Caco-2 (cell line): ENCODE data around the gene PEX6. TPM values are rescaled to one million over a fixed set of nuclear protein-coding genes. Genes with fewer than 3 reads are reported as not detected.

ENCODE experiments used
- BruUV-seq: library from RNA; stranded (reverse); fragments of 400-500 nt; replicated peaks from 2 replicates; lab custom pipeline; 2021; lab: Mats Ljungman, UMichigan
- CTCF ChIA-PET: fragments of 300-600 bp; sonication (Branson Sonifier 250); formaldehyde crosslinking; loops from one replicate; lab custom pipeline; 2022; ENCODE audit warnings: antibody characterized with exemption; lab: Charles Lee
- POLR2A ChIA-PET: fragments of 300-600 bp; sonication (Branson Sonifier 250); formaldehyde crosslinking; loops from one replicate; lab custom pipeline; 2022; ENCODE audit warnings: antibody characterized with exemption; lab: Charles Lee
- DNase-seq, 2 experiments: peaks; one replicate each; pipeline versions ENCODE4 v3.0.0 to v3.0.0-alpha.2; 2020 to 2022
- H3K27me3 ChIP-seq: replicated peaks from 2 replicates; pipeline ENCODE4 v1.6.0; 2011; ENCODE audit warnings: low read length; ENCODE audit not compliant: control insufficient read depth, insufficient read depth
- H3K36me3 ChIP-seq: 2 replicates; pipeline ENCODE4 v1.5.1; 2011; ENCODE audit warnings: low read length; ENCODE audit not compliant: control insufficient read depth, insufficient read depth
- H3K4me1 ChIP-seq: fragments of 250-450 bp; sonication (Bioruptor Pico); 2 replicates; pipeline ENCODE4 v1.5.1; 2020; ENCODE audit warnings: mild to moderate bottlenecking
- H3K4me3 ChIP-seq: 2 replicates; pipeline ENCODE4 v1.5.1; 2011; ENCODE audit warnings: low read depth, mild to moderate bottlenecking, control low read depth, low read length
- H3K9me3 ChIP-seq: fragments of 250-450 bp; sonication (Bioruptor Pico); 2 replicates; pipeline ENCODE4 v1.5.1; 2020; ENCODE audit warnings: mild to moderate bottlenecking, moderate library complexity
- H3K27ac Mint-ChIP-seq: one replicate; pipeline ENCODE4 v1.8.0; 2022; ENCODE audit warnings: mixed read lengths; ENCODE audit not compliant: unreplicated experiment
- H3K27me3 Mint-ChIP-seq: one replicate; pipeline ENCODE4 v1.8.0; 2022; ENCODE audit warnings: mixed read lengths; ENCODE audit not compliant: insufficient read depth, unreplicated experiment
- H3K36me3 Mint-ChIP-seq: one replicate; pipeline ENCODE4 v1.8.0; 2022; ENCODE audit warnings: mild to moderate bottlenecking, mixed read lengths; ENCODE audit not compliant: insufficient read depth, unreplicated experiment
- H3K4me1 Mint-ChIP-seq: one replicate; pipeline ENCODE4 v1.8.0; 2022; ENCODE audit warnings: low read depth, mixed read lengths; ENCODE audit not compliant: unreplicated experiment
- H3K4me3 Mint-ChIP-seq: one replicate; pipeline ENCODE4 v1.8.0; 2022; ENCODE audit warnings: mild to moderate bottlenecking, moderate library complexity, mixed read lengths; ENCODE audit not compliant: unreplicated experiment
- H3K9me3 Mint-ChIP-seq: one replicate; pipeline ENCODE4 v1.8.0; 2022; ENCODE audit warnings: mixed read lengths; ENCODE audit not compliant: unreplicated experiment
- CTCF ChIP-seq, 2 experiments: fragments of 200-600 bp in 1 of 2; IDR thresholded peaks; 1 replicate in 1 of 2; 2 replicates in 1 of 2; pipeline versions ENCODE4 v1.5.1 to v1.8.0; 2011 to 2022; ENCODE audit warnings: antibody characterized with exemption in 1 of 2, control low read depth in 1 of 2, inconsistent platforms in 1 of 2, low read depth in 1 of 2, low read length in 1 of 2, mild to moderate bottlenecking in 1 of 2, moderate library complexity in 1 of 2; ENCODE audit not compliant: insufficient read depth in 1 of 2, severe bottlenecking in 1 of 2, unreplicated experiment in 1 of 2
- intact Hi-C: fragments of 100-400 bp; cut with micrococcal nuclease; formaldehyde crosslinking; loops from one replicate; pipeline ENCODE4 v1.10.0; 2022; ENCODE audit not compliant: unreplicated experiment
- total RNA-seq: library from RNA; stranded (reverse); gene quantifications from 2 replicates; pipeline ENCODE4 v1.2.3, GENCODE V29; 2022

PEX6 gene
- total RNA-seq, 1 experiment from 2014 or later: 6.9 TPM

GRCh38 chr6:42971746-42972327, 7.1 kb downstream of the PEX6 start:
- H3K4me3 Mint-ChIP-seq: no peak overlapping the region
- peaks cover 4% of the 10 kb centered on the region for H3K4me1 Mint-ChIP-seq
- no peak overlapping the region for H3K27ac Mint-ChIP-seq
- Histone ChIP-seq H3K36me3 (no peaks in the 10 kb centered on the region), H3K9me3 (no peaks in the 10 kb centered on the region), H3K4me1 (0 out of 2 replicates have a peak, but pooled peaks cover 6% of the 10 kb centered on the region), H3K4me3 (no peak overlapping the region), H3K27me3 (no peaks in the 10 kb centered on the region)
- no peak for DNase-seq
- no peaks in the 10 kb centered on the region for H3K27me3 Mint-ChIP-seq
- no peak for TF ChIP-seq CTCF (IDR thresholded peaks at IDR 0.05; ENCODE audit: insufficient read depth in 1 of 2, low read depth in 1 of 2, low read length in 1 of 2, severe bottlenecking in 1 of 2, unreplicated experiment in 1 of 2)
- no peaks in the 10 kb centered on the region for H3K9me3 Mint-ChIP-seq
- H3K36me3 Mint-ChIP-seq: peaks cover 11% of the 10 kb centered on the region
- ChIA-PET CTCF (interaction anchor here (0.6 kb wide), 1 partner anchor 43 kb away, joined by 3 read pairs; no protein-coding TSS in a partner anchor), POLR2A (no interaction called here)
- BruUV-seq: no TSS peak
- intact Hi-C loops: no loop called here

DNA sequence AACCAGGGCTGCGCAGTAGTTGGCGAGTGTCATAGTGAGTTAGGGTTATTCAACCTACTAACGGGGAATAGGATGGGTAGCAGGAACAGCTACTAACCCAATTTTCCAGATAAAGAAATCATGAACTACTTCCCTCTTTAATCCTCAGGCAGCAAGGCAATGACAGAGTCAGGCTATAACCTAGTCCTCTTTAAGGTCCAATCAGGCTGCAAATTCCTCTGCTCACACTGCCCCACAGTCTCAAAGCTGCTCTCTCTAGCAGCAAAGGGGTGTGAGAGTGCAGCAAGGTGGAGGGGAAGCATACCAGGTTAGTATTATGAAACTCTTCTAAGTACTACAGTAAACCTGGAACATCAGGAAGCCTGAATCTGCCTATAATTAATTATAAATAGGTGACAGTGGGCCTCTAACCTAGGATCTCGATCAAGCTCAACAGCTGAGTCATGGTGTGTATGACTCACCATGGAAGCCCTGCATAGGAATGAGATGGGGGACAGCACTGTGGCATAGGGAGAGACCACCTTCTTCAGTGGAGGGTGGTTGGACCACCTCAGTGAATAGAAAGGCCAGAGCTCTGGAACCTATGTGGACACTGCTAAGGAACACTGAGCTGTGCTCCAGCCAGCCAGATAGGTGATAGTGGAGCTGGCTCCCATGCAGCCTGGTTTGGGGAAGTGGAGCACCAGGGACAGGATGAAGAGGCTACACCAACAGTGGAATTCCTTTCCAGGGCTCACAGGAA, 7.9 kb downstream of the PEX6 start:
- TF ChIP-seq CTCF (IDR thresholded peaks at IDR 0.05; ENCODE audit: insufficient read depth in 1 of 2, low read depth in 1 of 2, low read length in 1 of 2, severe bottlenecking in 1 of 2, unreplicated experiment in 1 of 2): no peak
- Mint-ChIP-seq H3K36me3 (peaks cover 6% of the 10 kb centered on the region), H3K27ac (no peak overlapping the region), H3K9me3 (no peaks in the 10 kb centered on the region), H3K27me3 (no peaks in the 10 kb centered on the region), H3K4me1 (peaks cover 4% of the 10 kb centered on the region), H3K4me3 (no peak overlapping the region)
- Histone ChIP-seq H3K36me3 (no peaks in the 10 kb centered on the region), H3K9me3 (no peaks in the 10 kb centered on the region), H3K4me1 (0 out of 2 replicates have a peak, but pooled peaks cover 6% of the 10 kb centered on the region), H3K27me3 (no peaks in the 10 kb centered on the region), H3K4me3 (no peak overlapping the region)
- intact Hi-C loops: no loop called here
- POLR2A ChIA-PET: interaction anchor here (0.9 kb wide), 1 partner anchor 13 kb away, joined by 3 read pairs; the partner anchor contains the start of gene PPP2R5D
- CTCF ChIA-PET: no interaction called here
- no peak for DNase-seq
- no TSS peak for BruUV-seq

DNA sequence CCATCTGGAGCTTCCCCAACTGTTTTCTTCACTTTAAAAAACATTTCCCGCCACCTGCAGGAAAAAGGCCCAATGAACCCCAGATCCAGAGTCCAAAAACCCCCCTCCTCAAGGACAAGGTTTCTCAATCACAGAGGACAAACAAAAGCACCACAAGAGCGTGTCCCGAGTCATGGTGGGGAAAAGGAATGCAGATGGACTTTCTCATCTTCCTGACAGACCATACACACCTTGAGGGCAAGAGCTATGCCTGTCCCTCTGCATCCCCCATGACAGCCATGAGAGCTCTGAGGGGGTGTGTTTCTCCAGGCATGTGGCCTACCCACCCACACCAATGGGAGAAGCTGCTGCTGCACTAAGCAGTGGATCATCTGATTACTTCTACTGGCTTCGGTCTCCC, 9.0 kb downstream of the PEX6 start:
- POLR2A ChIA-PET: interaction anchor here (1.0 kb wide), 1 partner anchor 14 kb away, joined by 4 read pairs; the partner anchor contains the start of gene PPP2R5D
- intact Hi-C loops: no loop called here

More for the DNA sequence above, 9.0 kb downstream of the PEX6 start:
- no TSS peak for BruUV-seq
- H3K4me3 ChIP-seq: no peak overlapping the region
- H3K4me1 ChIP-seq: 0 out of 2 replicates have a peak, but pooled peaks cover 6% of the 10 kb centered on the region
- H3K27me3 ChIP-seq: no peaks in the 10 kb centered on the region
- Mint-ChIP-seq H3K4me1 (peaks cover 4% of the 10 kb centered on the region), H3K36me3 (peaks cover 6% of the 10 kb centered on the region), H3K27me3 (no peaks in the 10 kb centered on the region), H3K9me3 (no peaks in the 10 kb centered on the region), H3K4me3 (no peak overlapping the region), H3K27ac (no peak overlapping the region)
- CTCF ChIA-PET: interaction anchor here (0.6 kb wide), 1 partner anchor 23 kb away, joined by 3 read pairs; no protein-coding TSS in a partner anchor
- no peak for DNase-seq
- no peaks in the 10 kb centered on the region for H3K36me3 ChIP-seq
- no peak for TF ChIP-seq CTCF (IDR thresholded peaks at IDR 0.05; ENCODE audit: insufficient read depth in 1 of 2, low read depth in 1 of 2, low read length in 1 of 2, severe bottlenecking in 1 of 2, unreplicated experiment in 1 of 2)
- H3K9me3 ChIP-seq: no peaks in the 10 kb centered on the region
